Neural progenitor cell (in vitro differentiated cells): ENCODE measurements around the gene LRBA.

ENCODE experiments used
- EZH2 ChIP-seq: fragments of 200-600 bp; sonication (generic); IDR thresholded peaks from 2 replicates; pipeline ENCODE4 v1.6.1; 2017; ENCODE audit warnings: antibody characterized with exemption, mild to moderate bottlenecking, moderate library complexity
- EZH2phosphoT487 ChIP-seq: fragments of 200-600 bp; sonication (generic); IDR thresholded peaks from 2 replicates; pipeline ENCODE4 v1.6.1; 2017; ENCODE audit warnings: antibody characterized with exemption
- TF ChIP-seq, protein P1 (sequence below): fragments of 200-600 bp; sonication (generic); IDR thresholded peaks from 2 replicates; pipeline ENCODE4 v1.5.1; 2017; ENCODE audit warnings: antibody characterized with exemption, mild to moderate bottlenecking

DNA sequence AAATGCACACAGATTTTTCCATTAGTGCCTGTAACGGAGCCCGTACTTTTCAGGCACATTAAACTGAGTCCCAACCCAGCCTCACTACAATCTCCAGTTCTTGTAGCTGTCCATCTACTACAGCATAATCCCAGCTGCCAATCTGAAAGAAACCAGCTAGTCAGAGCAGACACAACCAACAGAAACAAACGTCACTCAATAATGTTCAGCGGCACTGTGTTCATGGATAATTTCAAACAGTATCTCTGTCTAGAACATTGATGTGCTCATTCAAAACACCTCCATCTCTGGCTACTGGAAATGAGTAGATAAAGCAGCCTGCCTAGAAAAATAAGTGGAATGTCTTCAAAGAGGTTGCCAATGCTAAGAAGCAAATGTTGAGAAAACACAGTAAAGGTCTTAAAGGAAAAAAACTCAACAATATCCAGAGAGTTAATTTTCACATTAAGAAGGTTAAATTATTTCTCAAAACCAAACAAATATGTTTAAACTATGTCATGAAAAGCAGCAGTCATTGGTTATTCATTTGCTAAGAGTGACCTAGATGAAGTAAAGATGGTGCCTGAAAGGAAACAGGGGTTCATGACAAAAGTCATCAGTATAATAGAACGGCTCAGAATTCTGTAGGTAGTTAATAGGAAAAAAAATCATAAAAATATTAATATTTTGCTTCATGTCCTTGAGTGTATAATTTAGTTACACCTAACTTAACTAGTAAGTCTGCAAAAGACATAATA is 678.2 kb downstream of the LRBA start:
- TF ChIP-seq EZH2 (no peak), EZH2phosphoT487 (no peak)
- TF ChIP-seq, protein P1, sequence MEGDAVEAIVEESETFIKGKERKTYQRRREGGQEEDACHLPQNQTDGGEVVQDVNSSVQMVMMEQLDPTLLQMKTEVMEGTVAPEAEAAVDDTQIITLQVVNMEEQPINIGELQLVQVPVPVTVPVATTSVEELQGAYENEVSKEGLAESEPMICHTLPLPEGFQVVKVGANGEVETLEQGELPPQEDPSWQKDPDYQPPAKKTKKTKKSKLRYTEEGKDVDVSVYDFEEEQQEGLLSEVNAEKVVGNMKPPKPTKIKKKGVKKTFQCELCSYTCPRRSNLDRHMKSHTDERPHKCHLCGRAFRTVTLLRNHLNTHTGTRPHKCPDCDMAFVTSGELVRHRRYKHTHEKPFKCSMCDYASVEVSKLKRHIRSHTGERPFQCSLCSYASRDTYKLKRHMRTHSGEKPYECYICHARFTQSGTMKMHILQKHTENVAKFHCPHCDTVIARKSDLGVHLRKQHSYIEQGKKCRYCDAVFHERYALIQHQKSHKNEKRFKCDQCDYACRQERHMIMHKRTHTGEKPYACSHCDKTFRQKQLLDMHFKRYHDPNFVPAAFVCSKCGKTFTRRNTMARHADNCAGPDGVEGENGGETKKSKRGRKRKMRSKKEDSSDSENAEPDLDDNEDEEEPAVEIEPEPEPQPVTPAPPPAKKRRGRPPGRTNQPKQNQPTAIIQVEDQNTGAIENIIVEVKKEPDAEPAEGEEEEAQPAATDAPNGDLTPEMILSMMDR, result no peak
